Measurements from ENCODE around the gene MAP4K2. TPM values are rescaled to one million over a fixed set of nuclear protein-coding genes. Genes with fewer than 3 reads are reported as not detected.
A peak's percentile ranks its signal among the peaks of the same experiment; 100 is the strongest.

MAP4K2 gene
- total and polyA plus RNA-seq, 9 of the 15 experiments (the other 6 are each of a cell fraction or from before 2014, with no cell fraction given), result 0.13 to 14.5 (median 7.3) TPM

DNA sequence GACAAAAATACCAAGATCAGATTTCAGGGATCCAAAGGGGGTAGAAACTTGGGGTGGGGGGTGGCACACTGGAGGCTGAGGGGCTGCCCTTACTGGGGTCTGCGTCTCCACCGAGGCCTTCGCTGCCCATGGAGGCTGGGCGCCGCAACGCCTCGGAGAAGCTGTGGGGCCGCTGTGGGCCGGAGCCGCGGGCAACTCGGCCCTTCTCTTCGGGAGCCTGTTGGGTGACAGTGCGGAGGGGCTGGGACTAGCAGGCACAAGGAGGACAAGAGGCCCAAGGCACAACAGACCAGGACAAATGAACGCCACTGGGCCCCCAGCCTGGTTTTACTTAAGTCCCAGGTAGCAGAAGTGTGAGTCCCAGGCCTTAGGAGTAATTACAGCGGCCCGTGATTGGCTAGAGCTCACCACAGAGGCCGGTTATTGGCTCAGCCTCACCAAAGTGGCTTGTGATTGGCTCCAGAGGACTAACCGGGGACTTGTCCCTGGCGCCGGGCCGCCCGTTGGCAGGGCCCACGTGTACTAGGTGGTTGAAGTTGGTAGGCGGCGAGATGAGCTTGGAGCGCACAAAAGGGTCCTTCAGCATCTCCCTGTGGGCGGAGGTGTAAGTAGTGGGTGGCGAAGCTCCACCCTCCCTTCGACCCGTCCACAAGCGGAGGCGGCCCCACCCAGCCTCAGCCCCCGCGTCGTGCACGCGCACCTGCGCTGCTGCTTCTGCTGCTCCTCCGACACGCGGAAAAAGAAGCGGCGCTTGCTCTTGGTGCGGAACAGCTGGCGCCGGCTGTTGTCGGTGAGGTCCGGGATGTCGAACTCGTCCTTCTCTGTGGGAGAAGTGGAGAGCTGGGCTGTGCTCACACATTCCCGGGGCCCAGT, 23.8 kb upstream of the MAP4K2 start (continued):
- TF ChIP-seq, protein P1, sequence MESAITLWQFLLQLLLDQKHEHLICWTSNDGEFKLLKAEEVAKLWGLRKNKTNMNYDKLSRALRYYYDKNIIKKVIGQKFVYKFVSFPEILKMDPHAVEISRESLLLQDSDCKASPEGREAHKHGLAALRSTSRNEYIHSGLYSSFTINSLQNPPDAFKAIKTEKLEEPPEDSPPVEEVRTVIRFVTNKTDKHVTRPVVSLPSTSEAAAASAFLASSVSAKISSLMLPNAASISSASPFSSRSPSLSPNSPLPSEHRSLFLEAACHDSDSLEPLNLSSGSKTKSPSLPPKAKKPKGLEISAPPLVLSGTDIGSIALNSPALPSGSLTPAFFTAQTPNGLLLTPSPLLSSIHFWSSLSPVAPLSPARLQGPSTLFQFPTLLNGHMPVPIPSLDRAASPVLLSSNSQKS (CRISPR knock-in tag; IDR thresholded peaks at IDR 0.05), result no peak
- TF ChIP-seq POLR2G (IDR thresholded peaks at IDR 0.05; ENCODE audit: low read depth, low read length), result 0 out of 2 replicates have a peak, but pooled peaks have one; percentile 39
- no peak for TF ChIP-seq PML (IDR thresholded peaks at IDR 0.05; ENCODE audit: low read length)
- no peak for TF ChIP-seq ZNF184 (CRISPR knock-in tag; IDR thresholded peaks at IDR 0.05)
- no peak for TF ChIP-seq JUNB (CRISPR knock-in tag; conservative IDR thresholded peaks at IDR 0.05)
- TF ChIP-seq NFYB (IDR thresholded peaks at IDR 0.05; ENCODE audit: extremely low read depth, insufficient read length), result peak; percentile 38
- no peak for TF ChIP-seq CREM (IDR thresholded peaks at IDR 0.05; ENCODE audit: low read depth)
- no peak for TF ChIP-seq PHF20 (IDR thresholded peaks at IDR 0.05; ENCODE audit: partially characterized antibody)
- TF ChIP-seq ZNF75A (CRISPR knock-in tag; IDR thresholded peaks at IDR 0.05), result no peak
- TF ChIP-seq HMG20A (CRISPR knock-in tag; conservative IDR thresholded peaks at IDR 0.05), result no peak
- TF ChIP-seq ZNF121 (CRISPR knock-in tag; conservative IDR thresholded peaks at IDR 0.05), result no peak
- TF ChIP-seq, protein P2, sequence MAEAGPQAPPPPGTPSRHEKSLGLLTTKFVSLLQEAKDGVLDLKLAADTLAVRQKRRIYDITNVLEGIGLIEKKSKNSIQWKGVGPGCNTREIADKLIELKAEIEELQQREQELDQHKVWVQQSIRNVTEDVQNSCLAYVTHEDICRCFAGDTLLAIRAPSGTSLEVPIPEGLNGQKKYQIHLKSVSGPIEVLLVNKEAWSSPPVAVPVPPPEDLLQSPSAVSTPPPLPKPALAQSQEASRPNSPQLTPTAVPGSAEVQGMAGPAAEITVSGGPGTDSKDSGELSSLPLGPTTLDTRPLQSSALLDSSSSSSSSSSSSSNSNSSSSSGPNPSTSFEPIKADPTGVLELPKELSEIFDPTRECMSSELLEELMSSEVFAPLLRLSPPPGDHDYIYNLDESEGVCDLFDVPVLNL (CRISPR knock-in tag; IDR thresholded peaks at IDR 0.05; ENCODE audit: low read depth), result no peak
- no peak for TF ChIP-seq IFI16 (CRISPR knock-in tag; IDR thresholded peaks at IDR 0.05)
- TF ChIP-seq SNRNP70 (optimal IDR thresholded peaks at IDR 0.05; ENCODE audit: low read depth, low read length), result no peak
- no peak for TF ChIP-seq MCM3 (IDR thresholded peaks at IDR 0.05)
- TF ChIP-seq, protein P3, sequence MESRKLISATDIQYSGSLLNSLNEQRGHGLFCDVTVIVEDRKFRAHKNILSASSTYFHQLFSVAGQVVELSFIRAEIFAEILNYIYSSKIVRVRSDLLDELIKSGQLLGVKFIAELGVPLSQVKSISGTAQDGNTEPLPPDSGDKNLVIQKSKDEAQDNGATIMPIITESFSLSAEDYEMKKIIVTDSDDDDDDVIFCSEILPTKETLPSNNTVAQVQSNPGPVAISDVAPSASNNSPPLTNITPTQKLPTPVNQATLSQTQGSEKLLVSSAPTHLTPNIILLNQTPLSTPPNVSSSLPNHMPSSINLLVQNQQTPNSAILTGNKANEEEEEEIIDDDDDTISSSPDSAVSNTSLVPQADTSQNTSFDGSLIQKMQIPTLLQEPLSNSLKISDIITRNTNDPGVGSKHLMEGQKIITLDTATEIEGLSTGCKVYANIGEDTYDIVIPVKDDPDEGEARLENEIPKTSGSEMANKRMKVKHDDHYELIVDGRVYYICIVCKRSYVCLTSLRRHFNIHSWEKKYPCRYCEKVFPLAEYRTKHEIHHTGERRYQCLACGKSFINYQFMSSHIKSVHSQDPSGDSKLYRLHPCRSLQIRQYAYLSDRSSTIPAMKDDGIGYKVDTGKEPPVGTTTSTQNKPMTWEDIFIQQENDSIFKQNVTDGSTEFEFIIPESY (CRISPR knock-in tag; IDR thresholded peaks at IDR 0.05), result peak; percentile 78
- no peak for TF ChIP-seq ZNF589 (CRISPR knock-in tag; IDR thresholded peaks at IDR 0.05; ENCODE audit: low read depth)
- TF ChIP-seq ZNF77 (CRISPR knock-in tag; IDR thresholded peaks at IDR 0.05), result no peak
- no peak for TF ChIP-seq NFE2L1 (tag; IDR thresholded peaks at IDR 0.05; ENCODE audit: borderline replicate concordance, low read depth)
- TF ChIP-seq MED1 (CRISPR knock-in tag; IDR thresholded peaks at IDR 0.05; ENCODE audit: borderline replicate concordance), result no peak
- TF ChIP-seq ZNF23 (CRISPR knock-in tag; IDR thresholded peaks at IDR 0.05), result no peak

Data from K562 (cell line).